Peyer's patch (tissue), 4 donors: Measurements from ENCODE around the gene XRCC5.

Experiments
- CTCF ChIP-seq, 6 experiments: fragments of 450-650 bp in 4 of 6; fragments of 200-600 bp in 2 of 6; sonication (generic) in 1 of 6; IDR thresholded peaks; one replicate each; pipeline ENCODE4 v1.5.1; 2017 to 2019; ENCODE audit warnings: antibody characterized with exemption in 6 of 6, mild to moderate bottlenecking in 3 of 6, moderate library complexity in 1 of 6
- POLR2A ChIP-seq, 2 donors: fragments of 450-650 bp; IDR thresholded peaks; one replicate each; pipeline ENCODE4 v1.5.1; 2017; ENCODE audit warnings: antibody characterized with exemption in 2 of 2, mild to moderate bottlenecking in 2 of 2, moderate library complexity in 2 of 2

GRCh38 chr2:216092646-216093045, 16.5 kb upstream of the XRCC5 start:
- TF ChIP-seq CTCF (IDR thresholded peaks at IDR 0.05) (no peak), POLR2A (IDR thresholded peaks at IDR 0.05) (no peak)
